ENCODE results near the gene ENPP1.

DNA sequence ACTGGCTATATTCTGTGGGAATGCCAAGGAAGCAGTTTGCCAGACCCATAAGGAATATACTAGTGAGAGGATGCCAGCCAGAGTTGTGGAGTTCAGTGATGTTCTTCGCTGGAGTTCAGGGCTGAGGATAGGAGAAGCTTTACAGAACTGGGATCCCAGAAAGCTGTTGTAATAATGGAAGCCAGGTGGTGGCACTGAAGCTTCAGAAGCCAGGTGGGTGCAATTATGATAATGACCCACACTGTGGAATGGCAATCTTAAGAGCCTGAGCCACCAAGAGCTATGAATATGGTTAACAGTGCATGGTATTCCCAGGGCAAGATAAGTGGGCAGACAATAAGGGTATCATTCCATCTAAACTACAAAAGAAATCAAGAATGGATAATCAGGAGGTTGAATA lies 25.1 kb upstream of the ENPP1 start:
- TF ChIP-seq, protein P1, sequence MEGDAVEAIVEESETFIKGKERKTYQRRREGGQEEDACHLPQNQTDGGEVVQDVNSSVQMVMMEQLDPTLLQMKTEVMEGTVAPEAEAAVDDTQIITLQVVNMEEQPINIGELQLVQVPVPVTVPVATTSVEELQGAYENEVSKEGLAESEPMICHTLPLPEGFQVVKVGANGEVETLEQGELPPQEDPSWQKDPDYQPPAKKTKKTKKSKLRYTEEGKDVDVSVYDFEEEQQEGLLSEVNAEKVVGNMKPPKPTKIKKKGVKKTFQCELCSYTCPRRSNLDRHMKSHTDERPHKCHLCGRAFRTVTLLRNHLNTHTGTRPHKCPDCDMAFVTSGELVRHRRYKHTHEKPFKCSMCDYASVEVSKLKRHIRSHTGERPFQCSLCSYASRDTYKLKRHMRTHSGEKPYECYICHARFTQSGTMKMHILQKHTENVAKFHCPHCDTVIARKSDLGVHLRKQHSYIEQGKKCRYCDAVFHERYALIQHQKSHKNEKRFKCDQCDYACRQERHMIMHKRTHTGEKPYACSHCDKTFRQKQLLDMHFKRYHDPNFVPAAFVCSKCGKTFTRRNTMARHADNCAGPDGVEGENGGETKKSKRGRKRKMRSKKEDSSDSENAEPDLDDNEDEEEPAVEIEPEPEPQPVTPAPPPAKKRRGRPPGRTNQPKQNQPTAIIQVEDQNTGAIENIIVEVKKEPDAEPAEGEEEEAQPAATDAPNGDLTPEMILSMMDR (conservative IDR thresholded peaks at IDR 0.05 in 1 of 2, IDR thresholded peaks at IDR 0.05 in 1 of 2; ENCODE audit: extremely low read depth in 1 of 2, insufficient read depth in 1 of 2, low read depth in 1 of 2, low read length in 2 of 2) = peak; percentile 10 to 47
- TF ChIP-seq EZH2 (IDR thresholded peaks at IDR 0.05; ENCODE audit: borderline replicate concordance, low read length) = no peak
